ENCODE results near the gene FRMD8.

The FRMD8 gene

GRCh38 chr11:65376138-65376713, 10.2 kb upstream of the FRMD8 start:
- DNase-seq: no peak

DNA sequence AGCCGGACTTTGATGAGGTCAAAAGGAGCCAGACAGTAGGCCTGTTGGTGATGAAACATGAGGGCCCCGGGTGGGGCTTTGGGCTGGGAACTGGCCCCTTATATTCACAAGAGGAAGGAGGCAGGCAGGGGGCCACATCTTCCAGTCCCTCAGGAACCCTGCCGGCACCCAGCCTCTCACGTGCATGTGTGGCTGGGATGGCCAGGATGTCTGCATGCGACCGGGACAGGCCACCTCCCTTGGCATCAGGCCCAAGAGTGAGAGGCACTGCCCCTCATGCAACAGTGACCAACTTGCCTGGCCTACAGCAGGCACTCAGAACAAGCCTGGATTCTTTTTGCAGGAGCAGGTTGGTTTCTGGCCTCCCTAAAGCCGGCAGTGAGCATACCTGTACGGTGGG, 9.4 kb upstream of the FRMD8 start:
- no peak for DNase-seq

- DNase-seq: no peak
Measured at GRCh38 chr11:65377777-65378176, 8.7 kb upstream of the FRMD8 start.

DNA sequence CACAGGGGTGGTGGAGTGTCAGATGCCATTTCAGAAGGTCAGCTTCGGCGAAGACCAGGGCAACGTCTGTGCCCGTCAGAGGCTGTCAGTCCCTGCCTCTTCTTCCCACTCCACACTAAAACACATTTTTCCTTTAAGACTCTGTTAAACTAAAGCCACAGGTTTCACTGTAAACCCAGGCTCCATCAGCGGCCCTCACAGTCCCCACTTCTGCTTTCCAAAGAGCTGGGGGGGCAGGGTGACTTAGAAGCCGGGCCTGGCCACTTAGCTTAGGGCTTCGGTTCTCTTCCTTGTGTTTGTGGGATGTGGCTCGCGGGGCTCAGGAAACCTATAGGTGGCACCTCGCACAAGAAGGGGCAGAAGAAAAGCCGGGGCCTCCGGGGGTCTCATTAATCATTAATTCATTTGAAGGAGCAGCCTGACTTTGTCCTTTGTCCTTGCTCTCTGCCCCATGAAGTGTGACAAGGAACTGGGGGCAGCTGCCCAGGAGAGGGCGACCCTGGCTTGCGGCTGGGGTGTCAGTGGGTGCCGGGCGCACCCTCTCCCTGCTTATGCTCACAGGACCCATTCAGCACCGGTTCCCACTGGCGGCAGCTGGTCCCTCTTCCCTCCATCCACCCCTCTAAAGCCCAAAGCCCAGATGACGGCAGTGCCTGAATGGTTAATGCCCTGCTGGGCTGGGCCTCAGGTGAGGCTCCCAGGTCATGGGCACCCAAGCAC, 8.1 kb upstream of the FRMD8 start:
- no peak for DNase-seq

DNA sequence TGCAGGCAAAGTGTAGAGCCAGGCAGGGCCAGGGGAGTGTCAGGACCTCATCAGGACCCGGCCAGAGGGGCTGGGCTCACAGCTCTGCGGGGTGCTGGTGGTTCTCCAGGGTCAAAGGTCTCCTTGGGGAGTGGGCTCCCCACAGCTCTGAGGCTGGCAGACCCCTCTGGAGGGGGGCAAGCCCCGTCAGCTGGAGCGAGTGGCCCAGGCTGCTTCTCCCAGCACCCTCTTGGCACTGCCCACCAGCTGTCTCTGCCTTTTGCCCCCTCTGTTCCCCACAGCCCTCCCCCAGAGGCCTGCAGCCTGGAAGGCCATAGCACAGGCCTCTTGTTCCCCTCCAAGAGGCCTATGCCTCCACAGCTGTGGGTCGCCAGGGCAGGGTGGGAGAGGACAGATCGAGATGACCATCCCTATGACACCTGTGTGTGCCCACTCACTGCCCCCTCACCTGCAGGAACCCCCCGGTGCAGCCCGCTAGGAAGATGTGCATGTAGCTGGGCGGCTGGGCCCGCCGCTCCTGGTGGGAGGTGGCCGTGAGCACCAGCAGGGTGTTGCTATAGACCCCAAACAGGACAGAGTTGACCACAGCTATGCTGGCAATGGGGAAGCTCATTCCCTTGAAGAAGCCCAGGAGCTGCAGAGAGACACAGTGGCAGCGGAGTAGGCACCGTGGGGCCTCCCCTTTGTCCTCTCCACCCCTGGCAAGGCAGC, 7.4 kb upstream of the FRMD8 start:
- DNase-seq: no peak

- no peak for DNase-seq
Measured at GRCh38 chr11:65379698-65380459, 6.6 kb upstream of the FRMD8 start.

- DNase-seq: no peak
Measured at GRCh38 chr11:65380460-65381119, 5.8 kb upstream of the FRMD8 start.

GRCh38 chr11:65381716-65382032, 4.8 kb upstream of the FRMD8 start:
- no peak for DNase-seq

- DNase-seq: peak; percentile 93 to 95
Measured at GRCh38 chr11:65382033-65382803, 4.2 kb upstream of the FRMD8 start, which contains the start of gene SLC25A45. Gene SLC25A45, minus strand, starts transcription at chr11:65382646. Its CDS starts 695 bp downstream, at chr11:65381951.

GRCh38 chr11:65382804-65383368, 3.6 kb upstream of the FRMD8 start:
- no peak for DNase-seq

DNA sequence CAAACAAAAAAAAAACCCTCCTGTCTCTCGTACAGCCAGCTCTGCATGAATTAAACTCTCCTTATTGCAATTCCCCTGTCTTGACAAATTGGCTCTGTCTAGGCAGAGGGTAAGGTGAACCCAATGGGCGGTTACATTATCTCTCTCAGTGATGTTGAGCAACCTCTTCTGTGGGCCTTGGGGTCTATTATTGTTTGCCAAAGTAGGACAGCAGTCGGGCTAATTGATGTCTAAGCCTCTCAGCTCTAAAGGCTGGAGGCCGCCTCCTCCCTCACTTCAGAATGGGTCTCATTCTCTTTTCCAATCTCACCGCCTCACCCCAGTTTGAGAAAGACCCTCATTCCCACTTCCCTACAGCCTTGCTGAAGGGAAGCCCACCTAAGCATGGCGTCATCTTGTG, 2.7 kb upstream of the FRMD8 start:
- DNase-seq: no peak

DNA sequence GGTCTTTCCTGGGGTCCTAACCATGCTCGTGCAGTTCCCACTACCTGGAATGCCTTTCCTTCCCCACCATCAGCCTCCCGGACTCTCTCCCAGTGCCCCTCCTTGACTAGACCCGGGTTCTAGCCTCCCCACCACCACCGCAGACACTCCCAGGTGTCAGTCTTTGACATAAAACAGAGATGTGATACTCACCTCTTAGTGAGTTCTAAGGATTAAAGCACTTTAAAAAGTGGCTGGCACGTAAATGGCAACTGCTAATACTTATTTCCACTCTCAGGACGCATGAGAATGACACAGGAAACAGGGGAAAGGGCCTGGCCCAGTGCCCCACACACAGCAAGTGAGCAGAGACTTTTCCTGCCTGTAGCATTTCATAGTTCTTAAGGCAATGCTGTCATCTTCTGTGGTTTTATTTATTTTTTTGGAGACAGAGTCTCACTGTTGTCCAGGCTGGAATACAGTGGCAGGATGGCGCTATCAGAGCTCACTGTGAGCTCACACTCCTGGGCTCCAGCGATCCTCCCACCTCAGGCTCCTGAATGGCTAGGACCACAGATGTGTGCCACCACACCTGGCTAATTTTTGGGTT, 2.0 kb upstream of the FRMD8 start:
- DNase-seq: peak in 1 of 2 experiments; percentile 28

DNA sequence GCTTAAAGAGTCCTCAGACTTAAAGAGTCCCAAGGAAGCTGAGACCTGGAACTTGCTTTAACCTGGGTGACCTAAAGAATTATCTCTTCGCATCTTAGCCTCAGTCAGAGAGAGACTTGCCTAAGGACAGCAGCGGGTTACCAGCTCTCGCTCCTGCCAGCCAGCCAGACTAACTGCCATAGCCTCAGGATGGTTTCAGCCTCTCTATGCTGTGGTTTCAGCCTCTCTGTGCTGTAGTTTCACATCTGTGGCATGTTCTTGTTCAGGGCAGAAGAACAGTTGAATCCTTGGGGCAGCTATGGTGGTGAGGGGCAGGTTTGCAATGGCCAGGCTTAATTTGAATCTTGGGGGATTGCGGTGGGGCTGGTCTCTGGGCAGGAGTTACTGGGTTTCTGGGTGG, 2.3 kb downstream of the FRMD8 start:
- no peak for DNase-seq

- no peak for DNase-seq
Measured at GRCh38 chr11:65389294-65389980, 3.0 kb downstream of the FRMD8 start.

- no peak for DNase-seq
Measured at GRCh38 chr11:65390099-65390941, 3.9 kb downstream of the FRMD8 start.

DNA sequence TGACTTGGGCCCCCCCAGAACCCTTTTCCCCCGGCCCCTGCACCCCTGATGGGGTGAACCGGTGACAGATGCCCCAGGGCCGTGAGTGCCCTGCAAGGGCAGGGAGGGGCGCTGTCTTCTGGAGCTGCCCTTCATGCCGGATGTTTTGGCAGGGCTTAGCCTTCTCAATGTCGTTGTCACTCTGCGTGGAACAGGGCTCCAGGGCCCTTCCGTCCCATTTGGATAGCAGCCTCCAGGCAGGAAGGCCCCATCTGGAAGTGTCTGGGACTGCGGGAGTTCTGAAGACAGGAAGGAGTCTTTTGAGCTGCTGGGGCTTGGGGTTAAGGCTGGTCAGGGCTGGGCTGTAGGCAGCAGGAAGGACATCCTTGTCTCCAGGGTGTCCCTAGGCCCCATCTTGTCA, 4.6 kb downstream of the FRMD8 start:
- DNase-seq: no peak

GRCh38 chr11:65392186-65392829, 5.9 kb downstream of the FRMD8 start:
- DNase-seq: no peak

- DNase-seq: no peak
Measured at GRCh38 chr11:65392899-65393298, 6.5 kb downstream of the FRMD8 start.

DNA sequence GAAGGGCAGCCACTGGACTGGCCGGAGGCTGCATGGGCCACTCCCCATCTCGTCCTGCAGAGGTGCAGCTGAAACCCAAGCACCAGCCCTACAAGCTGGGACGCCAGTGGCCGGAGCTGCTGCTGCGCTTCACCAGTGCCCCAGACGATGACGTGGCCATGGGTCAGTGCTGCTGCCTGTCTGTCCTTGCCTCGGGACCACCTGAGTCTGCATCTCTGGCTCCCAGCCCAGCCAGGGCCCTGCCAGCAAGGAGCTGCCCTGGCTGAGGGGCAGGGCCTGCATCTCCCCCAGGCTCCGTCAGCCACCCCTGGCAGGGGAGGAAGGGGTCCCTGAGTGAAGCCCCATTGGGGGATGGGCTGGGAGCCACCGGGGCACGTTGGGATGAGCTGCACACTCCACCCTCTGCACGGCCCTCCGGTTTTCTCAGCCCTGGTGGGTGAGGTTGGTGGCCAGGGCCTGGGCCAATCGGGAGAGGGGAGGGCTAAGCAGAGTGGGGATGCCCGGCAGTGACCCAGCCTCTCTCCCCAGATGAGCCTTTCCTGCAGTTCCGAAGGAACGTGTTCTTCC, 7.2 kb downstream of the FRMD8 start:
- DNase-seq: no peak
